ENCODE results near the gene KIT. TPM values are rescaled to one million over a fixed set of nuclear protein-coding genes. Genes with fewer than 3 reads are reported as not detected.

KIT gene
- total RNA-seq (2014; rRNA removed; shearing (Covaris generic)) (0.51 and 6.7 TPM in 2 replicates), polyA plus RNA-seq (2016; fragmentation: Nextera tagmentation; extraction: Ambion mirVana) (0.93 and 1.1 TPM in 2 replicates)

GRCh38 chr4:54657551-54658251 lies at the start of gene KIT:
Gene KIT (plus strand): TSS chr4:54657957. CDS start chr4:54658015, 58 bp downstream.
- DNase-seq: peak; percentile 65
- Histone ChIP-seq H3K36me3 (ENCODE audit: low read depth) (no peaks in the 10 kb centered on the region), H4K20me1 (ENCODE audit: insufficient read depth) (no peaks in the 10 kb centered on the region), H3K27ac (no peak within 1 kb of the TSS), H3K9me2 (ENCODE audit: insufficient read depth) (no peaks in the 10 kb centered on the region), H3K9me3 (ENCODE audit: low read depth) (no peaks in the 10 kb centered on the region), H3K27me3 (replicated peaks; ENCODE audit: insufficient read depth) (peaks cover 12% of the 10 kb centered on the region; the same call in 1 of the 2 replicates), H3K4me2 (ENCODE audit: unreplicated experiment) (peak within 1 kb of the TSS; percentile 78), H2AFZ (peak within 1 kb of the TSS; percentile 70), H3F3A (ENCODE audit: insufficient read depth) (peaks cover 37% of the 10 kb centered on the region), H3K9ac (peak within 1 kb of the TSS; percentile 46), H3K4me3 (peak within 1 kb of the TSS; percentile 71), H3K4me1 (ENCODE audit: insufficient read depth) (peaks cover 28% of the 10 kb centered on the region), H3K79me2 (ENCODE audit: insufficient read depth) (no peaks in the 10 kb centered on the region)
- no peak for TF ChIP-seq EZH2 (IDR thresholded peaks at IDR 0.05; ENCODE audit: insufficient read depth, poor library complexity, severe bottlenecking)
- TF ChIP-seq EZH2phosphoT487 (IDR thresholded peaks at IDR 0.05; ENCODE audit: insufficient read depth, low read depth): no peak
- in situ Hi-C loops (cut with MboI): no loop called here
- 3 to 5% methylated on average over 45 to 64 of the region's 72 CpGs for WGBS, 2 experiments (ENCODE audit: low coverage in 1 of 2, low lambda C conversion rate in 2 of 2, missing lambda C conversion rate in 2 of 2)

- no peak for DNase-seq
- TF ChIP-seq EZH2phosphoT487 (IDR thresholded peaks at IDR 0.05; ENCODE audit: insufficient read depth, low read depth) (no peak), EZH2 (IDR thresholded peaks at IDR 0.05; ENCODE audit: insufficient read depth, poor library complexity, severe bottlenecking) (no peak)
- Histone ChIP-seq H3K36me3 (ENCODE audit: low read depth) (no peaks in the 10 kb centered on the region), H3F3A (ENCODE audit: insufficient read depth) (no peaks in the 10 kb centered on the region), H3K27ac (no peak overlapping the region), H3K9me2 (ENCODE audit: insufficient read depth) (no peaks in the 10 kb centered on the region), H3K79me2 (ENCODE audit: insufficient read depth) (no peaks in the 10 kb centered on the region), H3K27me3 (replicated peaks; ENCODE audit: insufficient read depth) (no peaks in the 10 kb centered on the region; the same call in 1 of the 2 replicates), H3K9ac (no peak overlapping the region), H3K4me2 (ENCODE audit: unreplicated experiment) (no peak overlapping the region), H2AFZ (no peak overlapping the region), H4K20me1 (ENCODE audit: insufficient read depth) (no peaks in the 10 kb centered on the region), H3K9me3 (ENCODE audit: low read depth) (no peaks in the 10 kb centered on the region), H3K4me3 (no peak overlapping the region), H3K4me1 (ENCODE audit: insufficient read depth) (no peaks in the 10 kb centered on the region)
- in situ Hi-C loops (cut with MboI): no loop called here
- WGBS, 2 experiments (ENCODE audit: low coverage in 1 of 2, low lambda C conversion rate in 2 of 2, missing lambda C conversion rate in 2 of 2): 30 to 35% methylated on average over 1 of the region's 1 CpG
These were observed 48.4 kb upstream of the KIT start for GRCh38 chr4:54609310-54609709.

- DNase-seq: no peak
- Histone ChIP-seq H3K4me3 (no peak overlapping the region), H3K9me3 (ENCODE audit: low read depth) (no peaks in the 10 kb centered on the region), H3F3A (ENCODE audit: insufficient read depth) (no peaks in the 10 kb centered on the region), H3K27ac (no peak overlapping the region), H3K9me2 (ENCODE audit: insufficient read depth) (no peaks in the 10 kb centered on the region), H4K20me1 (ENCODE audit: insufficient read depth) (no peaks in the 10 kb centered on the region), H3K79me2 (ENCODE audit: insufficient read depth) (no peaks in the 10 kb centered on the region), H3K4me2 (ENCODE audit: unreplicated experiment) (no peak overlapping the region), H3K9ac (no peak overlapping the region), H3K27me3 (replicated peaks; ENCODE audit: insufficient read depth) (no peaks in the 10 kb centered on the region; the same call in none of the 2 replicates), H2AFZ (no peak overlapping the region), H3K4me1 (ENCODE audit: insufficient read depth) (no peaks in the 10 kb centered on the region), H3K36me3 (ENCODE audit: low read depth) (no peaks in the 10 kb centered on the region)
- in situ Hi-C loops (cut with MboI): no loop called here
- no peak for TF ChIP-seq EZH2phosphoT487 (IDR thresholded peaks at IDR 0.05; ENCODE audit: insufficient read depth, low read depth)
- no peak for TF ChIP-seq EZH2 (IDR thresholded peaks at IDR 0.05; ENCODE audit: insufficient read depth, poor library complexity, severe bottlenecking)
- 61% methylated on average over 4 of the region's 4 CpGs for WGBS, 2 experiments (ENCODE audit: low coverage in 1 of 2, low lambda C conversion rate in 2 of 2, missing lambda C conversion rate in 2 of 2)
These were observed 43.6 kb upstream of the KIT start for GRCh38 chr4:54614149-54614548.

- Histone ChIP-seq H3K27ac (no peak overlapping the region), H3K27me3 (replicated peaks; ENCODE audit: insufficient read depth) (peaks cover 7% of the 10 kb centered on the region; the same call in 1 of the 2 replicates), H3K4me2 (ENCODE audit: unreplicated experiment) (no peak overlapping the region), H3K36me3 (ENCODE audit: low read depth) (no peaks in the 10 kb centered on the region), H3K9me2 (ENCODE audit: insufficient read depth) (no peaks in the 10 kb centered on the region), H3K9ac (no peak overlapping the region), H3K4me3 (no peak overlapping the region), H3K9me3 (ENCODE audit: low read depth) (no peaks in the 10 kb centered on the region), H3F3A (ENCODE audit: insufficient read depth) (no peaks in the 10 kb centered on the region), H3K79me2 (ENCODE audit: insufficient read depth) (no peaks in the 10 kb centered on the region), H3K4me1 (ENCODE audit: insufficient read depth) (no peaks in the 10 kb centered on the region), H2AFZ (no peak overlapping the region), H4K20me1 (ENCODE audit: insufficient read depth) (no peaks in the 10 kb centered on the region)
- no peak for TF ChIP-seq EZH2phosphoT487 (IDR thresholded peaks at IDR 0.05; ENCODE audit: insufficient read depth, low read depth)
- no peak for TF ChIP-seq EZH2 (IDR thresholded peaks at IDR 0.05; ENCODE audit: insufficient read depth, poor library complexity, severe bottlenecking)
- in situ Hi-C loops (cut with MboI): no loop called here
- WGBS, 2 experiments (ENCODE audit: low coverage in 1 of 2, low lambda C conversion rate in 2 of 2, missing lambda C conversion rate in 2 of 2): 70 to 71% methylated on average over 3 of the region's 3 CpGs
- no peak for DNase-seq
These were observed 37.0 kb upstream of the KIT start for GRCh38 chr4:54620773-54621172.
